AG04449 (cell line): Measurements from ENCODE around the gene GNAL.
"Not testable (repeated sequence)": the region's sequence is repeated elsewhere in the genome, so short reads cannot be mapped to it uniquely, and the experiment has no call there.

Experiments used
- CTCF ChIA-PET: fragments of 350-600 bp; formaldehyde crosslinking; extraction: SDS; loops from one replicate; lab custom pipeline; 2021; ENCODE audit warnings: antibody characterized with exemption; lab: Yijun Ruan, JAX
- POLR2A ChIA-PET: fragments of 400-600, 350-600 bp; formaldehyde crosslinking; extraction: SDS; loops from one replicate; lab custom pipeline; 2020; ENCODE audit warnings: antibody characterized with exemption, inconsistent platforms; lab: Yijun Ruan, JAX
- DNase-seq: peaks from one replicate; pipeline ENCODE4 v3.0.0-alpha.2; 2010; ENCODE audit warnings: low read depth, low spot score
- H3K4me3 ChIP-seq: 2 replicates; pipeline ENCODE4 v1.5.1; 2011; ENCODE audit warnings: low read depth, mild to moderate bottlenecking, control low read depth, low read length
- CTCF ChIP-seq: IDR thresholded peaks from one replicate; pipeline ENCODE4 v1.5.1; 2011; ENCODE audit warnings: mild to moderate bottlenecking, moderate library complexity, low read length, control low read depth, inconsistent platforms; ENCODE audit not compliant: insufficient read depth; ENCODE audit errors: missing control alignments

Gene GNAL

GRCh38 chr18:11678211-11678610 lies 10.9 kb upstream of the GNAL start:
- ChIA-PET CTCF (no interaction called here), POLR2A (no interaction called here)
- DNase-seq, result no peak
- H3K4me3 ChIP-seq, result no peak overlapping the region
- TF ChIP-seq CTCF, result no peak

- H3K4me3 ChIP-seq, result peak overlapping the region; percentile 55
- no peak for DNase-seq
- ChIA-PET CTCF (interaction anchor here (1.1 kb wide), 1 partner anchor 838 kb away, joined by 4 read pairs; no protein-coding TSS in a partner anchor), POLR2A (no interaction called here)
- TF ChIP-seq CTCF, result no peak
Observed at GRCh38 chr18:11689669-11690565, 853 bp downstream of the GNAL start.

- H3K4me3 ChIP-seq, POLR2A ChIA-PET, DNase-seq, CTCF ChIA-PET: not testable (repeated sequence)
Observed at GRCh38 chr18:11690660-11691059, 1.6 kb downstream of the GNAL start.

GRCh38 chr18:11695736-11696135 lies 6.7 kb downstream of the GNAL start:
- CTCF ChIA-PET, result no interaction called here
- DNase-seq, result no peak
- no peak overlapping the region for H3K4me3 ChIP-seq
- TF ChIP-seq CTCF, result no peak
- POLR2A ChIA-PET, result no interaction called here

GRCh38 chr18:11696451-11696850 lies 7.4 kb downstream of the GNAL start:
- no peak for DNase-seq
- ChIA-PET CTCF (no interaction called here), POLR2A (no interaction called here)
- TF ChIP-seq CTCF, result no peak
- H3K4me3 ChIP-seq, result no peak overlapping the region

GRCh38 chr18:11700876-11701275 lies 11.8 kb downstream of the GNAL start:
- ChIA-PET POLR2A (no interaction called here), CTCF (no interaction called here)
- no peak overlapping the region for H3K4me3 ChIP-seq
- DNase-seq, result no peak
- TF ChIP-seq CTCF, result no peak
